GM12878 (cell line): ENCODE data around the gene MTMR1. TPM values are rescaled to one million over a fixed set of nuclear protein-coding genes. Genes with fewer than 3 reads are reported as not detected.

ENCODE experiments used
- ATAC-seq: fragments of 200-7000 bp; cut with Tn5 transposase; 3 replicates; pipeline ENCODE4 v1.9.1; 2020; ENCODE audit warnings: mild to moderate bottlenecking, moderate library complexity
- BruUV-seq: library from RNA; stranded (reverse); fragments of 400-500 nt; replicated peaks from 2 replicates; lab custom pipeline; 2021; lab: Mats Ljungman, UMichigan
- CTCF ChIA-PET: fragments of 300-600 bp; sonication (Branson Sonifier 250); formaldehyde crosslinking; extraction: SDS; loops from one replicate; lab custom pipeline; 2021; ENCODE audit warnings: inconsistent platforms; lab: Yijun Ruan, JAX
- POLR2A ChIA-PET: fragments of 350-600 bp; formaldehyde crosslinking; extraction: SDS; loops from one replicate; lab custom pipeline; 2021; ENCODE audit warnings: inconsistent platforms; lab: Charles Lee
- RAD21 ChIA-PET: fragments of 300-600 bp; sonication (Branson Sonifier 250); formaldehyde crosslinking; loops from one replicate; lab custom pipeline; 2023; ENCODE audit warnings: antibody characterized with exemption; ENCODE audit not compliant: unreplicated experiment; lab: Charles Lee
- SMC1A ChIA-PET: fragments of 300-600 bp; sonication (Branson Sonifier 250); formaldehyde crosslinking; loops from one replicate; lab custom pipeline; 2023; ENCODE audit not compliant: unreplicated experiment, uncharacterized antibody; lab: Charles Lee
- DNase-seq: peaks from one replicate; pipeline ENCODE4 v3.0.0-alpha.2; 2011; ENCODE audit warnings: low read depth, low spot score
- FAIRE-seq: peaks from 3 replicates; lab custom pipeline; 2011; peaks lifted over from hg19 to GRCh38; lab: Jason Lieb, UNC
- H2AFZ ChIP-seq: 2 replicates; pipeline ENCODE4 v1.6.0; 2011; ENCODE audit warnings: low read depth, low read length, control low read depth; ENCODE audit not compliant: control insufficient read depth
- H3K27ac ChIP-seq: 2 replicates; pipeline ENCODE4 v1.5.1; 2011; ENCODE audit warnings: control low read depth; ENCODE audit not compliant: control insufficient read depth, insufficient read depth
- H3K27me3 ChIP-seq, 2 experiments: replicated peaks in 1 of 2; 2 replicates each; pipeline versions ENCODE4 v1.6.0 to v1.6.1; 2011; ENCODE audit warnings: low read length in 1 of 2; ENCODE audit not compliant: control insufficient read depth in 2 of 2, insufficient read depth in 2 of 2
- H3K36me3 ChIP-seq, 2 experiments: 2 replicates each; pipeline ENCODE4 v1.5.1; 2011; ENCODE audit warnings: low read length in 1 of 2; ENCODE audit not compliant: control insufficient read depth in 2 of 2, insufficient read depth in 2 of 2
- H3K4me1 ChIP-seq: 2 replicates; pipeline ENCODE4 v1.6.1; 2011; ENCODE audit warnings: mild to moderate bottlenecking, low read length, moderate library complexity, mixed read lengths; ENCODE audit not compliant: control insufficient read depth, insufficient read depth
- H3K4me2 ChIP-seq: 2 replicates; pipeline ENCODE4 v1.6.0; 2011; ENCODE audit warnings: control low read depth; ENCODE audit not compliant: control insufficient read depth, insufficient read depth
- H3K4me3 ChIP-seq: fragments of 200-600 bp; sonication (generic); 2 replicates; pipeline ENCODE4 v1.5.1; 2016
- H3K79me2 ChIP-seq: 2 replicates; pipeline ENCODE4 v1.6.0; 2011; ENCODE audit warnings: low read length; ENCODE audit not compliant: control insufficient read depth, insufficient read depth
- H3K9ac ChIP-seq: 2 replicates; pipeline ENCODE4 v1.8.0; 2011; ENCODE audit warnings: low read length, control low read depth, mixed read lengths; ENCODE audit not compliant: control insufficient read depth, insufficient read depth
- H3K9me3 ChIP-seq: replicated peaks from 3 replicates; pipeline ENCODE4 v1.5.1; 2011; ENCODE audit warnings: mild to moderate bottlenecking, low read length; ENCODE audit not compliant: control insufficient read depth, insufficient read depth
- H4K20me1 ChIP-seq: 2 replicates; pipeline ENCODE4 v1.6.0; 2011; ENCODE audit not compliant: control insufficient read depth, insufficient read depth
- FOXM1 ChIP-seq: IDR thresholded peaks from 2 replicates; pipeline ENCODE4 v1.6.1; 2012; ENCODE audit warnings: low read depth, mild to moderate bottlenecking, inconsistent platforms, low read length, moderate library complexity
- GATAD2B ChIP-seq: fragments of 450-650 bp; conservative IDR thresholded peaks from 2 replicates; pipeline ENCODE4 v1.6.1; 2017; ENCODE audit warnings: low read depth, mild to moderate bottlenecking, moderate library complexity
- HDGF ChIP-seq: fragments of 450-650 bp; IDR thresholded peaks from 2 replicates; pipeline ENCODE4 v1.6.1; 2016; ENCODE audit warnings: antibody characterized with exemption
- KDM1A ChIP-seq: fragments of 200-600 bp; sonication (generic); IDR thresholded peaks from 2 replicates; pipeline ENCODE4 v1.6.1; 2016; ENCODE audit warnings: borderline replicate concordance
- LARP7 ChIP-seq: fragments of 450-650 bp; IDR thresholded peaks from 2 replicates; pipeline ENCODE4 v1.6.1; 2017; ENCODE audit warnings: mild to moderate bottlenecking
- NFYA ChIP-seq: IDR thresholded peaks from 2 replicates; pipeline ENCODE4 v1.6.1; 2011; ENCODE audit warnings: low read depth, mild to moderate bottlenecking, low read length, improper control_type of control experiment, borderline replicate concordance
- RELA ChIP-seq: fragments of 450-650 bp; IDR thresholded peaks from 2 replicates; pipeline ENCODE4 v1.8.0; 2014; ENCODE audit warnings: borderline replicate concordance; ENCODE audit not compliant: partially characterized antibody
- RUNX3 ChIP-seq: IDR thresholded peaks from 2 replicates; pipeline ENCODE4 v1.6.1; 2012; ENCODE audit warnings: low read length, inconsistent platforms
- TCF3 ChIP-seq: IDR thresholded peaks from 2 replicates; pipeline ENCODE4 v1.6.1; 2012; ENCODE audit warnings: low read depth, mild to moderate bottlenecking, low read length, borderline replicate concordance; ENCODE audit not compliant: insufficient read depth
- TCF7 ChIP-seq: IDR thresholded peaks from 2 replicates; pipeline ENCODE4 v1.6.1; 2014; ENCODE audit warnings: antibody characterized with exemption, borderline replicate concordance
- ZBED1 ChIP-seq: IDR thresholded peaks from 2 replicates; pipeline ENCODE4 v1.6.1; 2016; ENCODE audit warnings: borderline replicate concordance
- ZNF274 ChIP-seq: IDR thresholded peaks from one replicate; pipeline ENCODE4 v1.8.0; 2011; ENCODE audit not compliant: insufficient read length, insufficient read depth
- ZSCAN29 ChIP-seq: fragments of 450-650 bp; IDR thresholded peaks from 2 replicates; pipeline ENCODE4 v1.6.1; 2017; ENCODE audit warnings: mild to moderate bottlenecking, moderate library complexity
- WGBS: methylation state at CpG from one replicate; pipeline ENCODE4 v1.1.6; 2016; ENCODE audit warnings: low lambda C conversion rate; ENCODE audit not compliant: insufficient replicate concordance, insufficient coverage; ENCODE audit errors: missing lambda C conversion rate; 5-methylcytosine and 5-hydroxymethylcytosine counted together
- in situ Hi-C: fragments of 300-500 bp; cut with MboI; formaldehyde crosslinking; loops from 9 replicates; pipeline ENCODE4 v1.14.3; 2018; ENCODE audit warnings: mixed read lengths
- intact Hi-C: fragments of 100-400 bp; cut with micrococcal nuclease; formaldehyde crosslinking; loops from one replicate; pipeline ENCODE4 v1.14.2; 2022; ENCODE audit not compliant: unreplicated experiment
- polyA plus RNA-seq, 11 experiments: library from polyadenylated mRNA; depleted of rRNA in 4 of 11; unstranded in 6 of 11; stranded (reverse) in 5 of 11; fragments of >200 nt; fragmentation: Nextera tagmentation in 4 of 11; fragmentation: Illumina TruSeq in 1 of 11; extraction: Ambion mirVana in 4 of 11; extraction: Trizol in 1 of 11; gene quantifications; 1 replicate in 1 of 11; 2 replicates in 10 of 11; pipeline versions ENCODE4 v1.2.1 to v1.2.3, GENCODE V29; 2011 to 2016; ENCODE audit warnings: inconsistent platforms in 2 of 11, missing spikeins in 2 of 11, low read depth in 1 of 11
- total RNA-seq, 4 experiments: library from RNA; depleted of rRNA in 3 of 4; stranded (reverse); fragments of >200 nt in 3 of 4; fragmentation: Illumina TruSeq in 1 of 4; extraction: Trizol in 1 of 4; gene quantifications; 2 replicates each; pipeline versions ENCODE4 v1.2.1 to v1.2.3, GENCODE V29; 2013 to 2021
- TF ChIP-seq, protein P1 (sequence below): fragments of 150-350 bp; IDR thresholded peaks from 2 replicates; pipeline ENCODE4 v1.6.1; 2016; ENCODE audit warnings: low read depth, low read length
- TF ChIP-seq, protein P2 (sequence below): fragments of 450-650 bp; IDR thresholded peaks from 2 replicates; pipeline ENCODE4 v1.6.1; 2016; ENCODE audit warnings: mild to moderate bottlenecking
- TF ChIP-seq, protein P3 (sequence below): IDR thresholded peaks from 2 replicates; pipeline ENCODE4 v1.6.1; 2011; ENCODE audit warnings: borderline replicate concordance, low read depth, mild to moderate bottlenecking, moderate library complexity, mixed read lengths, low read length; ENCODE audit not compliant: insufficient read depth; ENCODE audit errors: extremely low read length
- TF ChIP-seq, protein P4 (sequence below), 3 experiments: IDR thresholded peaks in 2 of 3; conservative IDR thresholded peaks in 1 of 3; 2 replicates each; pipeline ENCODE4 v1.5.1; 2011; ENCODE audit warnings: low read depth in 3 of 3, low read length in 3 of 3, mild to moderate bottlenecking in 3 of 3, control low read depth in 2 of 3, moderate library complexity in 2 of 3, inconsistent platforms in 1 of 3, mixed read lengths in 1 of 3; ENCODE audit not compliant: control insufficient read depth in 2 of 3, insufficient read depth in 1 of 3; ENCODE audit errors: extremely low read depth in 1 of 3

Gene MTMR1
- total and polyA plus RNA-seq, 10 of the 15 experiments (the other 5 are each of a cell fraction or from before 2014, with no cell fraction given), result 1.2 to 32.2 (median 22.9) TPM

DNA sequence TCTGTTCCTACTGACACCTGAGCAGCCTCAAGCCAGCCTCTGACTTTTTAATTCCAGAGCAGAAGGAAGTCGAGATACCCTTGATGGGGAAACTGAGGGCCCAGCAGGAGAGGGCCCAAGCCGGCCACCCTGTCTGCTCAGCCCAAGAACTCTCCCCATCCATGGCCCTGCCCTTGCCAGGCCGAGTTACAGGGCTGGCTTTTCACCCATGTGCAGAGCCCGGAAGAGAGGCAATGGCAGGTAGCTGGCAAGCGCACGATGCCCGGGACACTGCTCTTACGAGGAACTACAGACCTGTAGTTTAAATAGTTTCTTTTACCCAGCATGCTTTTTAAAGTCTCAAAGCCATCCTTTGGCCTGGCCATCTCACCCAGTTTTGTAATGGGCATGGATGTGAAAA, 79.9 kb downstream of the MTMR1 start:
- Histone ChIP-seq H2AFZ (no peak overlapping the region), H3K36me3 (no peaks in the 10 kb centered on the region; a peak in 2 of 4 replicates), H3K27ac (no peak overlapping the region), H3K4me2 (no peak overlapping the region), H3K79me2 (no peaks in the 10 kb centered on the region)
- RAD21 ChIA-PET, result interaction anchor here (2.5 kb wide), 1 partner anchor 310 kb away, joined by 43 read pairs; no protein-coding TSS in a partner anchor
- SMC1A ChIA-PET, result interaction anchor here (1.2 kb wide), 1 partner anchor 309 kb away, joined by 3 read pairs; no protein-coding TSS in a partner anchor
- CTCF ChIA-PET, result interaction anchor here (0.7 to 8.1 kb wide), 4 partner anchors 309 to 908 kb away, joined by 3 to 95 read pairs (median 4); no protein-coding TSS in a partner anchor
- TF ChIP-seq, protein P1, sequence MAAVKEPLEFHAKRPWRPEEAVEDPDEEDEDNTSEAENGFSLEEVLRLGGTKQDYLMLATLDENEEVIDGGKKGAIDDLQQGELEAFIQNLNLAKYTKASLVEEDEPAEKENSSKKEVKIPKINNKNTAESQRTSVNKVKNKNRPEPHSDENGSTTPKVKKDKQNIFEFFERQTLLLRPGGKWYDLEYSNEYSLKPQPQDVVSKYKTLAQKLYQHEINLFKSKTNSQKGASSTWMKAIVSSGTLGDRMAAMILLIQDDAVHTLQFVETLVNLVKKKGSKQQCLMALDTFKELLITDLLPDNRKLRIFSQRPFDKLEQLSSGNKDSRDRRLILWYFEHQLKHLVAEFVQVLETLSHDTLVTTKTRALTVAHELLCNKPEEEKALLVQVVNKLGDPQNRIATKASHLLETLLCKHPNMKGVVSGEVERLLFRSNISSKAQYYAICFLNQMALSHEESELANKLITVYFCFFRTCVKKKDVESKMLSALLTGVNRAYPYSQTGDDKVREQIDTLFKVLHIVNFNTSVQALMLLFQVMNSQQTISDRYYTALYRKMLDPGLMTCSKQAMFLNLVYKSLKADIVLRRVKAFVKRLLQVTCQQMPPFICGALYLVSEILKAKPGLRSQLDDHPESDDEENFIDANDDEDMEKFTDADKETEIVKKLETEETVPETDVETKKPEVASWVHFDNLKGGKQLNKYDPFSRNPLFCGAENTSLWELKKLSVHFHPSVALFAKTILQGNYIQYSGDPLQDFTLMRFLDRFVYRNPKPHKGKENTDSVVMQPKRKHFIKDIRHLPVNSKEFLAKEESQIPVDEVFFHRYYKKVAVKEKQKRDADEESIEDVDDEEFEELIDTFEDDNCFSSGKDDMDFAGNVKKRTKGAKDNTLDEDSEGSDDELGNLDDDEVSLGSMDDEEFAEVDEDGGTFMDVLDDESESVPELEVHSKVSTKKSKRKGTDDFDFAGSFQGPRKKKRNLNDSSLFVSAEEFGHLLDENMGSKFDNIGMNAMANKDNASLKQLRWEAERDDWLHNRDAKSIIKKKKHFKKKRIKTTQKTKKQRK, result no peak
- no peak for TF ChIP-seq NFYA
- no peak for TF ChIP-seq ZBED1
- no peak for TF ChIP-seq HDGF
- TF ChIP-seq GATAD2B, result no peak
- TF ChIP-seq, protein P2, sequence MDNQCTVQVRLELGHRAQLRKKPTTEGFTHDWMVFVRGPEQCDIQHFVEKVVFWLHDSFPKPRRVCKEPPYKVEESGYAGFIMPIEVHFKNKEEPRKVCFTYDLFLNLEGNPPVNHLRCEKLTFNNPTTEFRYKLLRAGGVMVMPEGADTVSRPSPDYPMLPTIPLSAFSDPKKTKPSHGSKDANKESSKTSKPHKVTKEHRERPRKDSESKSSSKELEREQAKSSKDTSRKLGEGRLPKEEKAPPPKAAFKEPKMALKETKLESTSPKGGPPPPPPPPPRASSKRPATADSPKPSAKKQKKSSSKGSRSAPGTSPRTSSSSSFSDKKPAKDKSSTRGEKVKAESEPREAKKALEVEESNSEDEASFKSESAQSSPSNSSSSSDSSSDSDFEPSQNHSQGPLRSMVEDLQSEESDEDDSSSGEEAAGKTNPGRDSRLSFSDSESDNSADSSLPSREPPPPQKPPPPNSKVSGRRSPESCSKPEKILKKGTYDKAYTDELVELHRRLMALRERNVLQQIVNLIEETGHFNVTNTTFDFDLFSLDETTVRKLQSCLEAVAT, result no peak
- no peak for TF ChIP-seq RELA
- TF ChIP-seq, protein P3, sequence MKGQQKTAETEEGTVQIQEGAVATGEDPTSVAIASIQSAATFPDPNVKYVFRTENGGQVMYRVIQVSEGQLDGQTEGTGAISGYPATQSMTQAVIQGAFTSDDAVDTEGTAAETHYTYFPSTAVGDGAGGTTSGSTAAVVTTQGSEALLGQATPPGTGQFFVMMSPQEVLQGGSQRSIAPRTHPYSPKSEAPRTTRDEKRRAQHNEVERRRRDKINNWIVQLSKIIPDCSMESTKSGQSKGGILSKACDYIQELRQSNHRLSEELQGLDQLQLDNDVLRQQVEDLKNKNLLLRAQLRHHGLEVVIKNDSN, result no peak
- TF ChIP-seq, protein P4, sequence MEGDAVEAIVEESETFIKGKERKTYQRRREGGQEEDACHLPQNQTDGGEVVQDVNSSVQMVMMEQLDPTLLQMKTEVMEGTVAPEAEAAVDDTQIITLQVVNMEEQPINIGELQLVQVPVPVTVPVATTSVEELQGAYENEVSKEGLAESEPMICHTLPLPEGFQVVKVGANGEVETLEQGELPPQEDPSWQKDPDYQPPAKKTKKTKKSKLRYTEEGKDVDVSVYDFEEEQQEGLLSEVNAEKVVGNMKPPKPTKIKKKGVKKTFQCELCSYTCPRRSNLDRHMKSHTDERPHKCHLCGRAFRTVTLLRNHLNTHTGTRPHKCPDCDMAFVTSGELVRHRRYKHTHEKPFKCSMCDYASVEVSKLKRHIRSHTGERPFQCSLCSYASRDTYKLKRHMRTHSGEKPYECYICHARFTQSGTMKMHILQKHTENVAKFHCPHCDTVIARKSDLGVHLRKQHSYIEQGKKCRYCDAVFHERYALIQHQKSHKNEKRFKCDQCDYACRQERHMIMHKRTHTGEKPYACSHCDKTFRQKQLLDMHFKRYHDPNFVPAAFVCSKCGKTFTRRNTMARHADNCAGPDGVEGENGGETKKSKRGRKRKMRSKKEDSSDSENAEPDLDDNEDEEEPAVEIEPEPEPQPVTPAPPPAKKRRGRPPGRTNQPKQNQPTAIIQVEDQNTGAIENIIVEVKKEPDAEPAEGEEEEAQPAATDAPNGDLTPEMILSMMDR (IDR thresholded peaks at IDR 0.05 in 2 of 3, conservative IDR thresholded peaks at IDR 0.05 in 1 of 3; ENCODE audit: control insufficient read depth in 2 of 3, extremely low read depth in 1 of 3, insufficient read depth in 1 of 3, low read depth in 3 of 3, low read length in 3 of 3), result no peak
- TF ChIP-seq KDM1A, result no peak
- TF ChIP-seq ZNF274, result no peak
- TF ChIP-seq FOXM1, result no peak
- no peak for TF ChIP-seq LARP7
- no peak for TF ChIP-seq RUNX3
- TF ChIP-seq TCF7, result no peak
- TF ChIP-seq TCF3, result no peak
- no peak for TF ChIP-seq ZSCAN29
- TF ChIP-seq, all 136 proteins: peak for 0
- Histone ChIP-seq H3K27me3 (no peaks in the 10 kb centered on the region), H3K9ac (no peak overlapping the region), H3K4me3 (no peak overlapping the region), H3K4me1 (no peaks in the 10 kb centered on the region), H3K9me3 (no peaks in the 10 kb centered on the region), H4K20me1 (no peaks in the 10 kb centered on the region; the same call in 1 of the 2 replicates)
- BruUV-seq, result no TSS peak
- DNase-seq (no peak), ATAC-seq (no peak), FAIRE-seq (no peak)
- POLR2A ChIA-PET, result no interaction called here
- in situ Hi-C loops, result loop anchor here (5.0 to 25.0 kb wide), 2 partner anchors 229 to 914 kb away; partner anchors contain the start of gene PRRG3
- 51% methylated on average over 8 of the region's 8 CpGs for WGBS
- intact Hi-C loops, result loop anchor here (2.0 to 10.0 kb wide), 3 partner anchors 212 to 909 kb away; partner anchors contain the start of gene HMGB3
